Femur (tissue), 1 donor: ENCODE measurements around the gene CAMTA1.
"Not testable (repeated sequence)": the region's sequence is repeated elsewhere in the genome, so short reads cannot be mapped to it uniquely, and the experiment has no call there.

Experiments used
- DNase-seq: peaks from one replicate; pipeline ENCODE4 v3.0.0-alpha.2; 2017

The CAMTA1 gene

DNA sequence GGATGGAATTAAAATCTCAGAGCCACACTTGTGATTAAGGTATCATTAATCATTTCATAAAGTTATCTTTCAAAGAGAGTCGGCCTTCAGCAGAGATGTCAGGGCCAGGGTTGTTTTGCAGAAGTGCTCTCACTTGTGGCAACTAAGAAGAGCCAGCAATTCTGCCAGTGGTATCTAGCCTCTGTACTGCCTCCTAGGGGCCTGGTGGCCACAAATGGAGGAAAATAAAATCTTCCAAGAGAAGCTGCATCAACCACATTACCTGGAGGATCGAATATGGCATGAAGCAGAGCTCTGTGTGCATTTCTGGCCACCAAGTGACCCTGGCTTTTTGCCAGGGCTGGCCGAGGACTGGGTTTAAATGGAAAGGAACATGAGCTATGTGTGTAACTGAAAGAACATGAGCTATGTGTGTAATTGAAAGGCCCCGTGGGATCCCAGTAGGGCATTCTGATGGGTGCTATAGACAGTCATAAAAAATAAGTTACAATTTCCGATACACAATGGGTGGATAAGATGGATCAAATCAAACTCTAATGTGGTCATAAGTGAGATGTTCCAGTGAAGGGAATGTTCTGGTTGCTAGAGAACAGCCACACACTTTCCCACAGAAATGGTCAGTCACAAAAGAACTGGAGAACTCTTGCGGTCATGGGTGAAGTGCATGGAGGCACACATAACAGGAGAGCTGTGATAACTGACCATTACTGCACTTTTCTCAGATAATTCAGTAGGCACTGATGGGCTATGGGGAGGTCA is 335.8 kb downstream of the CAMTA1 start:
- DNase-seq: no peak

- DNase-seq: peak; percentile 53
Observed at GRCh38 chr1:7121622-7121988, 336.4 kb downstream of the CAMTA1 start.

DNA sequence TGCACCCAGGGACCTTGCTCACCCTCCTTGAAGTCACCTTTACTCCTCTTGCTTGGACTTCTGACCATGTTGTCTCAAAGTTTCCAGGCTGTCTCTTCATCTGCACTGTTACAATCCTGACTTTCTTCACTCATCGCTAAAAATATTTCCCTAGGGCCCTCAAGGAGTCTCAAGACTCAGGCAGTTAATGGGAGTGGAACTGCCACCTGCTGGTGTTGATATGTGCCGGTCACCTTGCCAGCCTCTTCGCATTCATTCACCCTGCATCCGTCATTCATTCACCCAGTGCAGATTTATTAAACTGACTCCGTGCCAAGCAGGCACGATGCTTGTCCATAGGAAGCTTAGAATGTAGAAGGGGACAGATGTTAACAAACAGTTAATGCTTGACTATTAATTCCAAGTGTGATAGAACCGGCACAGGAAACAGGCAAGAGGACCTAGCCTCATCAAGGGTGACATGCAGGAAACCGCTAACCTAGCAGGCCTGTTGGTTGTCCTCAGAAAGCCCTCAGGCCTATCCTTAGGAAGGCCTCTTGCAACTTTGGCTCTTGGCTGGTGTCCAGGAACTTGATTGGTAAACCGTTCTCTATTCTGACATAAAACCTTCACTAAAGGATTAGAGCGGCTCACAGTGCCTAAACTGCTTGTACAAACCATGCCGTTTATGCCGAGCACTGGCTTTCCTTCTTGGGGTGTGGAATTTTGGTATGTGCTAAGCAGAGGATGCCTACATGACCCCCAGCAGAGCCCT is 342.2 kb downstream of the CAMTA1 start:
- no peak for DNase-seq

- DNase-seq: no peak
Observed at GRCh38 chr1:7128293-7128692, 343.0 kb downstream of the CAMTA1 start.

- no peak for DNase-seq
Observed at GRCh38 chr1:7130127-7130526, 344.9 kb downstream of the CAMTA1 start.

DNA sequence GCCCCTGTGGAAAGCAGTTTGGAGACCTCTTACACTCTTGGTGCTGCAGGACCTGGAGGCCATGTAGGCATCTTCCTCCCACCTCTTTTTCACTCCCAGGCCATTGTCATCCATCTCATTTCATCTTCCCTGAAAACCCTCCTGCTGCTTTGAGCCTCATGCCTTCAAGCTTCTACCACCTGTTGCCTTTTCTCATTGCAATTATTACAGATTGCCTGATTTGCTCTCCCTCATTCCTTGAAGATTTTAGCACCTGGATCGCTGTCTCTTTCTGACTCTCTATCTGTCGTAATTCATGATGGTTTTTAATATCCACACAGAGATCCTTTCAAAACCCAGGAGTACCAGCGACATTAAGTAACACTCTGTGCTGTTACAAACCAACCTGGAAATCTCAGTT is 350.2 kb downstream of the CAMTA1 start:
- no peak for DNase-seq

DNA sequence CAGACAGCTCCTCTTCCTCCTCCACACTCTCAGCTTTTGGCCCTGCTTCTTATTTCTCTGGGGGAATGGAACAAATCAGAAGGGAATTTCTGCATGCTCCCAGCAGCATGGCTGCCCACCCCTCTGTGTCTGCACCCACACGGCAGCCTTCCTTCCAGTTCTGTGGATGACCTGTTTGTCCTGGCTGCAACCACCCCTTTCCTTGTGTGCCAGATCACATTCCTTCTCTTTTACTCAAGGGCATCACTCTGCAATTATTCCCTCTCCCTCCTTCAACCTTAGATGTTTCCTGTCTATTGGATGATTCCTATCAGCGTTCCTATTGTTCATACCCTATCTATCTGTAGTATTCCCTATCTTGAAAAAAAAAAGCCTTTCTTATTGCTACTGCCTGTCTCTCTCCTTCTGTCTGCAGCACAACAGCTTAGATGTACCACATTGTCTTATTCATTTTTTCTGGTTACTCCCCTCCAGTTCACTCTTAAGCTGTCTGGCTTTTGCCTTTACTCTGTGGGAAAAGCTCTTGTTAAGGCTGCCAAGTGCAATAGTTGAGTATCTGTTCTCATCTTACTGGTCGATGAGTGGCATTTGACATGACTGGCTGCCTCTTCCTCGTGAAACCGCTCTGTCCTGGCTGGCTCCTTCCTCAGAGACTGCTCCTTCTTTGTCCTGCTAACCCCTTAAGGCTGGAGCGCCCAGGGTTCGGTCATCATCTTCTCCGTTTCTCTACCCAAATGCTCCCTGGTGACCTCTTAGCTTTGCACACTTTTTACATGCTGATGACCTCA is 351.1 kb downstream of the CAMTA1 start:
- DNase-seq: no peak

GRCh38 chr1:7140251-7140650 is 355.0 kb downstream of the CAMTA1 start:
- no peak for DNase-seq

GRCh38 chr1:7145947-7146346 is 360.7 kb downstream of the CAMTA1 start:
- no peak for DNase-seq

- DNase-seq: no peak
Observed at GRCh38 chr1:7146710-7147109, 361.5 kb downstream of the CAMTA1 start.

DNA sequence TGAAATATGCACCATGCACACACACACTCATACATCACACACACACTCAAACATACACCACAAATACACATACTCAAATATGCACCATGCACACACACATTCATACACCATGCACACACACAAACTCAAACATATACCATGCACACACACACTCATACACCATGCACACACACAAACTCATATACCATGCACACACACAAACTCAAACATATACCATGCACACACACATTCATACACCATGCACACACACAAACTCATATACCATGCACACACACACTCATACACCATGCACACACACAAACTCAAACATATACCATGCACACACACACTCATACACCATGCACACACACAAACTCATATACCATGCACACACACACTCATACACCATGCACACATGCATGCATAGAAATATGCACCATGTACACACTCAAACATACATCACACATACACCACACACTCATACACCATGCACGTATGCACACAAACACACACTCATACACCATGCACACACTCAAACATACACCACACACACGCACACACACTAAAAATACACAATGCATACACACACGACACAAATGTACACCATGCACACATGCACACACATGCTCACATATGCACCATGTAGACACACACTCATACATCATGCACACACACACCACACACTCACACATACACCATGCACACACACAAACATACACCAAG is 362.5 kb downstream of the CAMTA1 start:
- DNase-seq: not testable (repeated sequence)

- DNase-seq: peak; percentile 48
Observed at GRCh38 chr1:7149080-7149838, 364.0 kb downstream of the CAMTA1 start.

GRCh38 chr1:7150724-7151280 is 365.5 kb downstream of the CAMTA1 start:
- no peak for DNase-seq

DNA sequence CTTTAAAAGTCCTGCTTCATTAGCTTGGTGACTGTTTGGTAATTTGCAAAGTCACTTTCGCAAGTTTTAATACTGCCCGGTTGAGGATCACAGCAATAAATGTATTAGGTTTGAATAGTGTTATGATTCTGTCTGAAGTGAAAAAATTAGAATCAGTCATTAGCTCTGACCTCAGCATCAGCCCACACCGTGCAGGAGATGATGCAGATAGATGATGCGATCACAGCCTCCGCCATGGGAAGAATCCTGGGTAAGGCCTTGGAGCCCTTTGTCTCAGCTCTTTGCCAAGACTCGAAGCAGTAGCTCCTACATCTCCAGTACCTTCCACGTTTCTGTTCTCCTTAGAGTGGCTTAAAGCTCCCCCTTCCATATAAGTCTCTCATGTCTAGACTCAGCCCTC is 366.7 kb downstream of the CAMTA1 start:
- DNase-seq: no peak

DNA sequence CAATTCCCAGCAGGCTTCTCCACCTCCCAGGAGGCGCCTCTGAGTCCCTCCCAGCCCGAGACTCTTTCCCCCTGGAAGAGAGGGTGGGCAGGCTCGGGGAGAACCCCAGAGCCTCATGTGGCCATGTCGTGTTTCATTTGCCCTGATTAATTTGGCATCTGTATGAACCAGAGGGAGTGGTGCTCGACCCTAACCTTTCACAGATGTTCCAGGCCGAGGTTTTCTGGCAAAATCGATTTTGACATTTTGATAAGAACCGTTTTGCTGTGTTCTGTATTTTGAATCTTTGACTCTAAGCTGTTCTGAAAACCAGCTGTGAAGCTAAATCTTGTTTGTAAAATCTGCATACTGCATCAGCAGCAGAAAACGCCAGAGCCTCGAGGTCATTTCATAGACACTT is 367.4 kb downstream of the CAMTA1 start:
- no peak for DNase-seq

GRCh38 chr1:7153464-7153863 is 368.2 kb downstream of the CAMTA1 start:
- DNase-seq: no peak

DNA sequence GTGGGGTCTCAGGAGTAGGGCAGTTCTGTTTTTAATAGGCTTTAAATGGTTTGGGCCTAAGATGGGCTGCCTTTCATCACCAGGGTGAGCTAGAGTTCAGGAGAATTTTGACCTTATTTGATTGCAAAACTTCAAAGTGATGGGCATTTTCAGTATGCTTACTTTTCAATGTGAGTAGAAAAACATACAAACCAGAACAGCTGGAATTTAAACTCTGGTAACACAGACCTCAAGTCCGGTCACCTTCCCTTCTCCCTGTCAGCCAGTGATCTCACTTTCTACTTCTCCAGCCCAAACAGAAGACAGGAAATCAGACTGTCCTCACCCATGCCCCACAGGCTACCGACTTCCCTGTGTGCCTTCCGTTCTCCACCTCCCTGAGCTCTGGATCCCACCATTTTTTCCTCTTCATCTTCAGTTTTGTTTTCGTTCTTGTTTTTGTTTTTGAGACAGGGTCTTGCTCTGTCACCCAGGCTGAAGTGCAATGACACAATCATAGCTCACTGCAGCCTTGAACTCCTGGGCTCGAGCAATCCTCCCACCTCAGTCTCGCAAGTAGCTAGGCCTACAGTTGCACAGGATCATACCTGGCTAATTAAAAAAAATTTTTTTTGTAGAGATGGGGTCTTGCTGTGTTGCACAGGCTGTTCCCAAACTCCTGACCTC is 374.0 kb downstream of the CAMTA1 start:
- no peak for DNase-seq

DNA sequence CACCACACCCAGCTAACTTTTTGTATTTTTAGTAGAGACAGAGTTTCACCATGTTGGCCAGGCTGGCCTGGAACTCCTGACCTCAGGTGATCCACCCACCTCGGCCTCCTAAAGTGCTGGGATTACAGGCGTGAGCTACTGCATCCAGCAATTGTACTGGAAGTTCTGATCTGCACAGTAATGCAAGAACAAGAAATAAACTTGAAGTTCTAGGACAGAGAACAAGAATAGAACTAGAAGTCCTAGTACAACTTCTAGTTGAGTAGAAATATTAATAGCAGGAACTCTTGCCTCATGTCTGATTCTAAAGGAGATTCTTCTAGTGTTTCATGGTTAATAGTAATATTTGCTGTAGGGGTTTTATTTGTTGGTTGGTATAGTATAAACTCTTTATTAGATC is 383.3 kb downstream of the CAMTA1 start:
- DNase-seq: not testable (repeated sequence)

DNA sequence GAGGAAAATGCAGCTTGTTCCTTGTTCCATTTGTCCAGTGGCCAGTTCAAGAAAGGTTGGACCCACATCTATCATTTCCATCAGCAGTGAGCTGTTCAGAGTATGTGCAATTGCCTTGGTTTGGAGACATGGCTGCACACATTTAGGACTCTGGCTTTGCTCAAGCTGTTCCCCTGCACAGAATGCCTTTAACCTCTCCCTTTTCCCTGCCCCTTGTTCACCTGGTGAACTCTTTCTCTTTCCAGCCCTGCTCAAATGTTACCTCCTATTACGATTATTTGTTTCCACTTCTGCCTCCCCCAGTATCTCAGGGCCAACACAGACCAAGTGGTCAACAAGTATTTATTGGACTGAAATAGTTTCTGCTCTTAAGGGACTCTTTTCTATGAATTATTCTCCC is 385.9 kb downstream of the CAMTA1 start:
- DNase-seq: no peak

DNA sequence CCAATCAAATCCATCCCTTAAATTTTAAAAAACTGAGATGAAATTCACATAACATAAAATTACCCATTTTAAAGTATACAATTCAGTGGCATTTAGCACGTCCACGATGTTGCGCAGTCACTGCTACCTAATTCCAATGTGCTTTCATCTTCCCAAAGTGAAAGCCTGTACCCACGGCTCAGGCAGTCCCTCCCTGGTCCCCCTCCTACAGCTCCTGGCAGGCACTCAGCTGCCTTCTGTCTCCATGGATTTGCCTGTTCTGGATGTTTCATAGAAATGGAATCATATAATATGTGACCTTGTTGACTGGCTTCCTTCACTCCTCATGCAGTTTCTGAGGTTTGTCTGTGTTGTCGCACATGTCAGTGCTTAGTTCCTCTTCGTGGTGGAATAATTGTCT is 386.3 kb downstream of the CAMTA1 start:
- no peak for DNase-seq

DNA sequence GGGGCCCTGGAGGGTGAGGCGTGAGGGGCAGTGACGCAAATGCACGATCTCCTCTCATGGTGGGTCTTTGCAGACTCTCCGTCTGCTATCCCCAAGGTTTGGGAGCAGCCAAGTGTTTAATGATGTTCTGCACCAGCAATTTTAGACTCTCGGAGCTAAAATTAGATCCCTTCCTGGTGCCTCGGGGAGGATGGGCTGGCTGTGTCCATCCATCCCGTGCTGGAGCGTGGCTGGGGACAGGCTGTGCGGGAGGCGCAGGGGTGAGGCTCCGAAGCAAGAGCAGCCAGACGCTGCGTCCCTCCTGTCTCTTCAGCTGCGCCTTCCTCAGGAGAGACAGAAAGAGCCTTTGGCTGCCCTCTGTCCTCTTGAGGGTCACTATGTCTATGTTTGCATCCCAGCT is 387.6 kb downstream of the CAMTA1 start:
- no peak for DNase-seq
